CD4-positive, CD25-positive, alpha-beta regulatory T cell (primary cell): ENCODE results near the gene AAR2. TPM values are rescaled to one million over a fixed set of nuclear protein-coding genes. Genes with fewer than 3 reads are reported as not detected.
A peak's percentile ranks its signal among the peaks of the same experiment; 100 is the strongest.

Source experiments
- ATAC-seq, 2 donors: fragments of 150-1000 bp; cut with Tn5 transposase; one replicate each; pipeline ENCODE4 v1.10.0; 2021; ENCODE audit warnings: low read depth in 2 of 2, moderate number of reproducible peaks in 2 of 2, moderate library complexity in 1 of 2
- DNase-seq, 3 donors: peaks; one replicate each; pipeline versions ENCODE4 v3.0.0 to v3.0.0-alpha.2; 2012 to 2022; ENCODE audit warnings: mixed read lengths in 1 of 3
- H3K27ac ChIP-seq: one replicate; pipeline ENCODE4 v1.7.0; 2013; ENCODE audit warnings: mild to moderate bottlenecking, low read length; ENCODE audit not compliant: insufficient read depth, poor library complexity, severe bottlenecking
- H3K27me3 ChIP-seq: one replicate; pipeline ENCODE4 v1.7.0; 2013; ENCODE audit warnings: low read length; ENCODE audit not compliant: control insufficient read depth, insufficient read depth
- H3K36me3 ChIP-seq: one replicate; pipeline ENCODE4 v1.7.0; 2013; ENCODE audit warnings: mild to moderate bottlenecking, low read length, moderate library complexity; ENCODE audit not compliant: control insufficient read depth, insufficient read depth
- H3K4me1 ChIP-seq: 2 replicates; pipeline ENCODE4 v1.7.0; 2013; ENCODE audit warnings: mild to moderate bottlenecking, low read length; ENCODE audit not compliant: insufficient read depth, control insufficient read depth, poor library complexity, severe bottlenecking
- H3K4me3 ChIP-seq: one replicate; pipeline ENCODE4 v1.7.0; 2013; ENCODE audit warnings: low read depth, mild to moderate bottlenecking, low read length, moderate library complexity
- H3K9me3 ChIP-seq, 2 experiments: 1 replicate in 1 of 2; 2 replicates in 1 of 2; pipeline ENCODE4 v1.7.0; 2013; ENCODE audit warnings: low read length in 2 of 2, mild to moderate bottlenecking in 1 of 2, moderate library complexity in 1 of 2; ENCODE audit not compliant: control insufficient read depth in 2 of 2
- H3K27ac Mint-ChIP-seq, 3 donors: one replicate each; pipeline ENCODE4 v1.8.0; 2020 to 2022; ENCODE audit warnings: mild to moderate bottlenecking in 3 of 3, mixed read lengths in 3 of 3, moderate library complexity in 2 of 3
- H3K27me3 Mint-ChIP-seq: one replicate; pipeline ENCODE4 v1.8.0; 2022; ENCODE audit warnings: mild to moderate bottlenecking, mixed read lengths
- H3K36me3 Mint-ChIP-seq: one replicate; pipeline ENCODE4 v1.8.0; 2020; ENCODE audit warnings: mixed read lengths
- H3K4me1 Mint-ChIP-seq, 4 donors: one replicate each; pipeline ENCODE4 v1.8.0; 2020 to 2022; ENCODE audit warnings: mixed read lengths in 4 of 4, mild to moderate bottlenecking in 1 of 4
- H3K4me3 Mint-ChIP-seq, 4 donors: one replicate each; pipeline ENCODE4 v1.8.0; 2020 to 2022; ENCODE audit warnings: mild to moderate bottlenecking in 4 of 4, mixed read lengths in 4 of 4, moderate library complexity in 3 of 4
- H3K9me3 Mint-ChIP-seq, 7 donors: one replicate each; pipeline ENCODE4 v1.8.0; 2020 to 2022; ENCODE audit warnings: mixed read lengths in 7 of 7, mild to moderate bottlenecking in 3 of 7, moderate library complexity in 2 of 7
- polyA plus RNA-seq, 4 donors: library from polyadenylated mRNA; unstranded; fragments of 300-500 nt; fragmentation: Illumina TruSeq; gene quantifications; one replicate each; pipeline ENCODE4 v1.2.3, GENCODE V29; 2021
- total RNA-seq: library from RNA; stranded (reverse); gene quantifications from one replicate; pipeline ENCODE4 v1.2.3, GENCODE V29; 2022

Gene AAR2
- total and polyA plus RNA-seq, 5 donors from 2014 or later = 18.0 to 58.3 (median 49.0) TPM

DNA sequence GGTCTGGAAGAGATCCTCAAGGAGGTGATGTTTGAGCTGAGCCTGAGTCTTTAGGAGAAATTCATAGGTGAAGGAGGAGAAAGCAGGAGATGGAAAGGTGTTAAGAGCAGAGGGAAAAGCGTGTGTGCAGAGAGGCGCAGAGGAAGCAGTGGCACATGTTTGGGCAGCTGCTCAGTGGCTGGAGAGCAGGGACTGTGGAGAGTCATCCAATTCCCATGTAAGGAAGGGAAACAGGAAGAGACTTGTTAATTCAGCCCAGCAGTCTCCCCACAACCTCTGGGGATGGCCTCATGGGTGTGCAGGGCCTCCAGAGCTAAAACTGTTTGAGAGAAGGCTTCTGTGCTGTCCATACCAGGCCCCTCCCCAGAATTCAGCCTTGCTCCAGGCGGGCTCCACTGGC lies 16.2 kb downstream of the AAR2 start:
- ATAC-seq = no peak
- H3K36me3 ChIP-seq = peaks cover 81% of the 10 kb centered on the region
- H3K4me3 ChIP-seq = no peak overlapping the region
- no peaks in the 10 kb centered on the region for H3K9me3 ChIP-seq
- Mint-ChIP-seq H3K27ac (peak overlapping the region; percentile 20 to 82 (median 74)), H3K9me3 (no peaks in the 10 kb centered on the region), H3K4me1 (peaks cover 0 to 36% (median 26%) of the 10 kb centered on the region in 4 donors), H3K36me3 (peaks cover 44% of the 10 kb centered on the region), H3K27me3 (no peaks in the 10 kb centered on the region), H3K4me3 (no peak overlapping the region)
- DNase-seq = no peak
- H3K27me3 ChIP-seq = no peaks in the 10 kb centered on the region
- H3K27ac ChIP-seq = no peak overlapping the region
- peaks cover 6% of the 10 kb centered on the region for H3K4me1 ChIP-seq

GRCh38 chr20:36253036-36253435 lies 16.8 kb downstream of the AAR2 start:
- H3K27me3 Mint-ChIP-seq = no peaks in the 10 kb centered on the region
- H3K4me3 Mint-ChIP-seq = no peak overlapping the region
- Histone ChIP-seq H3K9me3 (no peaks in the 10 kb centered on the region), H3K4me1 (peaks cover 6% of the 10 kb centered on the region), H3K27me3 (no peaks in the 10 kb centered on the region), H3K27ac (no peak overlapping the region), H3K4me3 (no peak overlapping the region), H3K36me3 (peaks cover 79% of the 10 kb centered on the region)
- peaks cover 39% of the 10 kb centered on the region for H3K36me3 Mint-ChIP-seq
- peak overlapping the region in 1 of 3 donors; percentile 59 for H3K27ac Mint-ChIP-seq
- DNase-seq = no peak
- ATAC-seq = no peak
- H3K4me1 Mint-ChIP-seq = peaks cover 0 to 33% (median 23%) of the 10 kb centered on the region in 4 donors
- no peaks in the 10 kb centered on the region for H3K9me3 Mint-ChIP-seq

GRCh38 chr20:36254076-36254475 lies 17.8 kb downstream of the AAR2 start:
- Mint-ChIP-seq H3K36me3 (peaks cover 32% of the 10 kb centered on the region), H3K27me3 (no peaks in the 10 kb centered on the region), H3K9me3 (peaks cover 0 to 1% (median 0%) of the 10 kb centered on the region in 7 donors), H3K4me1 (peaks cover 0 to 22% (median 16%) of the 10 kb centered on the region in 4 donors), H3K4me3 (no peak overlapping the region), H3K27ac (no peak overlapping the region)
- H3K27ac ChIP-seq = no peak overlapping the region
- peaks cover 6% of the 10 kb centered on the region for H3K4me1 ChIP-seq
- ATAC-seq = no peak
- no peak for DNase-seq
- H3K9me3 ChIP-seq = no peaks in the 10 kb centered on the region
- H3K36me3 ChIP-seq = peaks cover 69% of the 10 kb centered on the region
- no peak overlapping the region for H3K4me3 ChIP-seq
- no peaks in the 10 kb centered on the region for H3K27me3 ChIP-seq

DNA sequence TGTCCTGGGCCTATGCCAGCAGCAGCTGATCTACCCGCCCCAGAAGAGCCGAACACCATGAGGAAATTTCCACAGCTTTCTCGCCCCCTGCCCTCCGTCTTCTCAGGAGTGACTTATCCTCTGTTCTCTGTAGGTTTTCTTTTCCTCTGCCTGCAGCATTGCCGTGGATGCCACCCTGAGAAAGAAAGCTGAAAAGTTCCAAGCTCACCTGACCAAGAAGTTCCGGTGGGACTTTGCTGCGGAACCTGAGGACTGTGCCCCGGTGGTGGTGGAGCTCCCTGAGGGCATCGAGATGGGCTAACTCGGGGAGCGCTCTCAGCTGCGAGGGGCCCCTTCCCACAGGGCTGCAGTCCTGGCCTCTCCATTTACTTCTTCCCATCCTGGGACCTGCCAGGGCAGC lies 19.2 kb downstream of the AAR2 start:
- H3K4me1 Mint-ChIP-seq = peaks cover 0 to 15% (median 11%) of the 10 kb centered on the region in 4 donors
- peaks cover 4% of the 10 kb centered on the region for H3K27me3 Mint-ChIP-seq
- Histone ChIP-seq H3K36me3 (peaks cover 61% of the 10 kb centered on the region), H3K4me1 (no peaks in the 10 kb centered on the region), H3K9me3 (no peaks in the 10 kb centered on the region), H3K27me3 (no peaks in the 10 kb centered on the region), H3K27ac (no peak overlapping the region), H3K4me3 (no peak overlapping the region)
- ATAC-seq (no peak), DNase-seq (no peak)
- peaks cover 30% of the 10 kb centered on the region for H3K36me3 Mint-ChIP-seq
- no peak overlapping the region for H3K4me3 Mint-ChIP-seq
- no peak overlapping the region for H3K27ac Mint-ChIP-seq
- H3K9me3 Mint-ChIP-seq = peaks cover 0 to 1% (median 0%) of the 10 kb centered on the region in 7 donors

DNA sequence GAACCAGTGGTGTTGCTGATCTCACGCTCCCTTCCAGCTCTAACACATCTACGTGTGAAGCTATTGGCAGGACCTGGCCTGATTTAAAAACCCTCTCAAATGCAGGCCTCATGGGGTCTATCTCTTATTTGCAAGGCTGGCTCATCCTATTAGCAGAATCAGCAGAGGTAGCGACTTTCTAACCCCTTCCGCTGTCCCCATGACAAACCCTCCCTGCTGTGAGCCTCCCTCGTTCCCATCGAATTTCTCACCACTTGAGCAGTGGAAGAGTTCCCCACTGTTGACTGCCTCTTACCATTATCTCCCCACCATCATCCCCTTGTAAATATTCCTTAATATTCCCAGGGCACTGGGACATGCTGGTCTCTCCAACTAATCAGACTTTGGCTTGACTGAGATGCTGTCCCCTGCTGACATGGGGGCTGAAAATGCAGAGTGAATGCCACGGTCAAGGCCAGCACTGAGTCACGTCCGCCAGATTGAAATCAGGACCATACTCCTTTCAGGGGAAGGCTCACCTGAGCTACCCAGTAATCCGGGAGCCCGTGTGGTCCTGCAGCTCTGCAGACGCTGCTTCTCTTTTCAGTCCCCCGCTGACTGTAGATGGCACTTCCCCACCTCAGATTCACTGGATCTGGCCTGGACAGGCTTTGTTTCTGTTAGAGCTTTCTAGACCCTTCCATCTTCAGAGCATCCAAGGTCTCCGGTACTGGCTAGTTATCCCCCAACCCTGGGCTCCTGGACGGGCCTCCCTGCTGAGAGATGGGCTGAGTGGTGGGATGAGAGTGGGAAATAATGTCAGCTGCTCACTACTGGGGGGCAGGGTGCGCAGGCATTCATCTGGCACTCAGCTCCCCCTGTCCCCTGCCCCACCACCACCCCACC lies 23.1 kb downstream of the AAR2 start:
- H3K4me1 Mint-ChIP-seq = no peaks in the 10 kb centered on the region
- H3K27ac Mint-ChIP-seq = no peak overlapping the region
- DNase-seq (no peak), ATAC-seq (no peak)
- H3K27ac ChIP-seq = no peak overlapping the region
- no peak overlapping the region for H3K4me3 Mint-ChIP-seq
- no peaks in the 10 kb centered on the region for H3K4me1 ChIP-seq
- no peak overlapping the region for H3K4me3 ChIP-seq
- H3K27me3 Mint-ChIP-seq = peaks cover 5% of the 10 kb centered on the region
- H3K36me3 ChIP-seq = peaks cover 27% of the 10 kb centered on the region
- no peaks in the 10 kb centered on the region for H3K27me3 ChIP-seq
- peaks cover 24% of the 10 kb centered on the region for H3K36me3 Mint-ChIP-seq
- peaks cover 0 to 4% (median 0%) of the 10 kb centered on the region in 7 donors for H3K9me3 Mint-ChIP-seq
- H3K9me3 ChIP-seq = no peaks in the 10 kb centered on the region

DNA sequence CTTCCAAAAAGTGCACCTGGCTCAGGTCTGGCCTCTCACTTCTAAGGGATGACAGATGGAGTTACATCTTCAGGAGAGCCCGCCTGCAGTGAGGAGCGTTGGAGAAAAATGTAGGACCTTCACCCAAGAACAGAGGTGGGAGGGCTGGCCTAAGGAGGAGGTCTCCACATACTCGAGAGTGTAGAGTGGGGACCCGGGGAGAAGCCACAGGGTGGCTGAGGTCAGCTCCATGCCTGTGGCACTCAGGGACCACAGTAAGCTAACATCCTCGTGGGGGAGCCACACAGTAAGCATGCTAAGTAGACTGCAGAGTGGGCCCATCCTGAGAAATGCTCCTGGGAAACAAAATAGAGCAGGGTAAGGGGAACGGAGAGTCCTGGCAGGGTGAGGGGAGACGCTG lies 24.0 kb downstream of the AAR2 start:
- no peak overlapping the region for H3K27ac Mint-ChIP-seq
- Histone ChIP-seq H3K9me3 (no peaks in the 10 kb centered on the region), H3K27me3 (no peaks in the 10 kb centered on the region), H3K36me3 (peaks cover 22% of the 10 kb centered on the region), H3K4me3 (no peak overlapping the region), H3K4me1 (no peaks in the 10 kb centered on the region), H3K27ac (no peak overlapping the region)
- DNase-seq = no peak
- H3K27me3 Mint-ChIP-seq = peaks cover 5% of the 10 kb centered on the region
- peaks cover 17% of the 10 kb centered on the region for H3K36me3 Mint-ChIP-seq
- no peak overlapping the region for H3K4me3 Mint-ChIP-seq
- no peak for ATAC-seq
- peaks cover 0 to 4% (median 0%) of the 10 kb centered on the region in 7 donors for H3K9me3 Mint-ChIP-seq
- no peaks in the 10 kb centered on the region for H3K4me1 Mint-ChIP-seq

DNA sequence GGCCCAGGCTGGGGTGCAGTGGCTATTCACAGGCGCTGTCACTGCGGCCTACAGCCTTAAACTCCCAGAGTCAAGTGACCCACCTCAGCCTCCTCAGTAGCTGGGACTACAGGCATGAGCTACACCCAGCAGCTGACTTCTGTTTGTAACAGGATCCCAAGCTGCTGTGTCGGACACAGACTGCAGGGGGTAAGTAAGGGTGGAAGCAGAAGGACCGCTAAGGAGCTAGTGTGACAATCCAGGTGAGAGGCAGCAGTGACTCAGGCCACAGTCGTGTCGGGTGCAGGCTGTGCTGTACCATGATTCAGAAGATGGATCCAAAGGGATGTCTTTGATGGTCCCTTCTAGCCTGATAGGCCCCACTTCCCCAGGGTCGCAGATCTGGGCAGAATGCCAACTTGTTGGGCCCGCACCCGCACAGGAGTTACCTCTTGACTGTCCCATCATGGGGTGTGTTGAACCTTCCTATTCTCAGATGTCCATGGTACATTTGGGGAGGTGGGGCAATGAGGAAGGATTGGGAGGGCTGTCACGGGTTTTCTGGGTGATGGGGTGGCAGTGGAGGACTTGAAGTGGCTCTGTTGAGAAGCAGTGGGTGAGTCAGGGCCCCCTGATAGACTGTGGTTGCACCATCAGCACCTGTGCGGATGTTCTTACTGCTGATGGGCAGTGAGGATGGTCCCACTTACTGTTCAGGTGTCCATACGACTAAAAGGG lies 25.3 kb downstream of the AAR2 start:
- Histone ChIP-seq H3K9me3 (no peaks in the 10 kb centered on the region), H3K27ac (no peak overlapping the region), H3K27me3 (no peaks in the 10 kb centered on the region), H3K4me1 (no peaks in the 10 kb centered on the region), H3K36me3 (peaks cover 10% of the 10 kb centered on the region), H3K4me3 (no peak overlapping the region)
- Mint-ChIP-seq H3K9me3 (peaks cover 0 to 4% (median 0%) of the 10 kb centered on the region in 7 donors), H3K27ac (peak overlapping the region in 1 of 3 donors; percentile 17), H3K4me3 (no peak overlapping the region), H3K4me1 (no peaks in the 10 kb centered on the region), H3K27me3 (peaks cover 5% of the 10 kb centered on the region), H3K36me3 (peaks cover 7% of the 10 kb centered on the region)
- ATAC-seq (no peak), DNase-seq (no peak)
